ENCODE measurements around the gene TBX18.

The TBX18 gene

GRCh38 chr6:84675651-84676050 is 88.7 kb downstream of the TBX18 start:
- TF ChIP-seq CTCF (IDR thresholded peaks at IDR 0.05), result no peak
- H3K27ac ChIP-seq, result no peak overlapping the region

DNA sequence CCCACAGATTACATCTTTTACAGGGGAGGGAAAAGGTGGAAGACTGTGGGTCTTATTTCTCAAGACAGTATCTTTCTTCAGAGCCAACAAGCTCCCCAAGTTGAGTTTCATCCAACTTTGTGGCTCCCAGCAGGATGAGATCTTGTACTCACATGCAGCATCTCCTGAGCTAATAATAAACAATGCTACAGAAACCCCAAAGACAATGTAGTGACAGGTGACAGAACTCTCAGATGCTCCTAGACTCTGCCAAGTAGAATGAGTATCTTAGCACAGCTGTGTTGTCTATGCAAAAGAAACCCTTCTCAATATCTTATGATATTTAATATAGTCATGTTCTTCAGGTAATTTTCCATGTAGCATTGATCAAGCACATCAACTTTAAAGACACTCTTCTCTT is 90.0 kb downstream of the TBX18 start:
- no peak overlapping the region for H3K27ac ChIP-seq
- TF ChIP-seq CTCF (IDR thresholded peaks at IDR 0.05) (no peak), ZFX (IDR thresholded peaks at IDR 0.05; ENCODE audit: borderline replicate concordance) (no peak)

GRCh38 chr6:84671183-84671582 is 93.2 kb downstream of the TBX18 start:
- H3K27ac ChIP-seq, result no peak overlapping the region
- TF ChIP-seq CTCF (IDR thresholded peaks at IDR 0.05) (no peak), ZFX (IDR thresholded peaks at IDR 0.05; ENCODE audit: borderline replicate concordance) (no peak)

GRCh38 chr6:84669945-84670344 is 94.5 kb downstream of the TBX18 start:
- TF ChIP-seq ZFX (IDR thresholded peaks at IDR 0.05; ENCODE audit: borderline replicate concordance) (no peak), CTCF (IDR thresholded peaks at IDR 0.05) (no peak)
- H3K27ac ChIP-seq, result no peak overlapping the region

GRCh38 chr6:84667252-84668213 is 96.9 kb downstream of the TBX18 start:
- H3K27ac ChIP-seq, result no peak overlapping the region
- no peak for TF ChIP-seq ZFX (IDR thresholded peaks at IDR 0.05; ENCODE audit: borderline replicate concordance)
- no peak for TF ChIP-seq CTCF (IDR thresholded peaks at IDR 0.05)

- TF ChIP-seq ZFX (IDR thresholded peaks at IDR 0.05; ENCODE audit: borderline replicate concordance), result no peak
- no peak for TF ChIP-seq CTCF (IDR thresholded peaks at IDR 0.05)
- no peak overlapping the region for H3K27ac ChIP-seq
These were observed 99.0 kb downstream of the TBX18 start for GRCh38 chr6:84665401-84665800.

DNA sequence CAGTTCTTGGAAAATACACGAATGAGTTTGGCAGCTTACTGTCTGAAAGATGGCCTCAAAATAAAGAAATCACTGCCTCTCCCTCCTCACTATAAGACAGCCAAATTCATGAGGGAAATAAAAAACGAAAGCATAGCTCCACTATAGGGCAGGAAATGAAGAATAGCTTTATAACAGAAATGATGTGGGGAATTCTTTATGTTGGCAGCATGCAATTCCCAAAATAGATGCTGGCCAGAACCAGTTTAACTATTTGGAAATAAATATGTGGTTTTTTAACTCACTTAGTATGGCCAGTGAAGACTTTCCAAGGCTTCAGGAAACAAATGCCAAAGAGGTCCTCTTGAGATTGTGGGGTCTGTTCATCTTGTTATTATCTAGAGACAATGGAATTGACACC is 100.5 kb downstream of the TBX18 start:
- TF ChIP-seq ZFX (IDR thresholded peaks at IDR 0.05; ENCODE audit: borderline replicate concordance) (no peak), CTCF (IDR thresholded peaks at IDR 0.05) (no peak)
- no peak overlapping the region for H3K27ac ChIP-seq

Data from 22Rv1 (cell line).